ENCODE data around the gene GJD3. TPM values are rescaled to one million over a fixed set of nuclear protein-coding genes. Genes with fewer than 3 reads are reported as not detected.

GJD3 gene
- total RNA-seq, 1 experiment from 2014 or later: not detected

DNA sequence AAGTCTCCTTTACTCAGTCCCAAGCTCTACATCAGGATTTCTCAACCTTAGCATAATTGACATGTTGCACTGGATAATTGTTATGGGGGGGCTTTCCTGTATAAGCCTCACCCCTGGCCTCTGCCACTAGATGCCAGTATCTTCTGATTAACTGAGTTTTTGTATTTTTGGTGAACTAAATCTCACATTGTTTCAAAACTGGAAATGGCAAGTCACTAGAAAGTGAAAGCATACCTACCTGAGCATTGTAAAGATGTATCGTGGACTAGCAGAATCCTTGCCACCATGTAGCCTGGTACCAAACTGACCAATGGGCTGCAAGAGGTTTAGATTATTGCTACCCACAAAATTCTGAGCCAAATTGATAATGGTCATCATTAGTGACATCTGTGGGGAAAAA lies 38.1 kb upstream of the GJD3 start:
- no peak overlapping the region for H2AK5ac ChIP-seq (ENCODE audit: insufficient read length, low read length)
- no peak for DNase-seq
- TF ChIP-seq, protein P1, sequence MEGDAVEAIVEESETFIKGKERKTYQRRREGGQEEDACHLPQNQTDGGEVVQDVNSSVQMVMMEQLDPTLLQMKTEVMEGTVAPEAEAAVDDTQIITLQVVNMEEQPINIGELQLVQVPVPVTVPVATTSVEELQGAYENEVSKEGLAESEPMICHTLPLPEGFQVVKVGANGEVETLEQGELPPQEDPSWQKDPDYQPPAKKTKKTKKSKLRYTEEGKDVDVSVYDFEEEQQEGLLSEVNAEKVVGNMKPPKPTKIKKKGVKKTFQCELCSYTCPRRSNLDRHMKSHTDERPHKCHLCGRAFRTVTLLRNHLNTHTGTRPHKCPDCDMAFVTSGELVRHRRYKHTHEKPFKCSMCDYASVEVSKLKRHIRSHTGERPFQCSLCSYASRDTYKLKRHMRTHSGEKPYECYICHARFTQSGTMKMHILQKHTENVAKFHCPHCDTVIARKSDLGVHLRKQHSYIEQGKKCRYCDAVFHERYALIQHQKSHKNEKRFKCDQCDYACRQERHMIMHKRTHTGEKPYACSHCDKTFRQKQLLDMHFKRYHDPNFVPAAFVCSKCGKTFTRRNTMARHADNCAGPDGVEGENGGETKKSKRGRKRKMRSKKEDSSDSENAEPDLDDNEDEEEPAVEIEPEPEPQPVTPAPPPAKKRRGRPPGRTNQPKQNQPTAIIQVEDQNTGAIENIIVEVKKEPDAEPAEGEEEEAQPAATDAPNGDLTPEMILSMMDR (conservative IDR thresholded peaks at IDR 0.05): no peak
- H2BK12ac ChIP-seq (ENCODE audit: insufficient read length, low read depth, low read length): no peak overlapping the region
- Mint-ChIP-seq H3K4me1 (no peaks in the 10 kb centered on the region), H3K27ac (no peak overlapping the region), H3K36me3 (ENCODE audit: insufficient read depth in 1 of 3, low read depth in 3 of 3) (peaks cover 61 to 98% (median 95%) of the 10 kb centered on the region in 3 experiments; a peak in 6 of 7 replicates), H3K9me3 (no peaks in the 10 kb centered on the region), H3K27me3 (ENCODE audit: low read depth) (no peaks in the 10 kb centered on the region), H3K4me3 (no peak overlapping the region)
- H2AFZ ChIP-seq (ENCODE audit: low read length): no peak overlapping the region
- H2BK15ac ChIP-seq (ENCODE audit: low read depth, low read length): no peak overlapping the region
- H2BK120ac ChIP-seq (ENCODE audit: low read depth, low read length, poor library complexity, severe bottlenecking): no peak overlapping the region
- H4K91ac ChIP-seq (ENCODE audit: insufficient read length, low read depth, low read length): no peak overlapping the region
- no peaks in the 10 kb centered on the region for H3K27me3 ChIP-seq (ENCODE audit: insufficient read depth, low read length)
- H3K9ac ChIP-seq (ENCODE audit: extremely low read depth, insufficient read length, low read length): no peak overlapping the region
- no peak overlapping the region for H3K56ac ChIP-seq (ENCODE audit: insufficient read length, low read depth, low read length)
- H3K79me2 ChIP-seq (ENCODE audit: insufficient read depth, low read length): no peaks in the 10 kb centered on the region
- no peak overlapping the region for H2BK5ac ChIP-seq (ENCODE audit: insufficient read length, low read length)
- H3T11ph ChIP-seq (ENCODE audit: low read length): no peak overlapping the region
- H3K9me3 ChIP-seq (ENCODE audit: control insufficient read depth, low read depth, low read length): no peaks in the 10 kb centered on the region
- H3K18ac ChIP-seq (ENCODE audit: insufficient read length, low read depth, low read length): no peak overlapping the region
- H4K5ac ChIP-seq (ENCODE audit: insufficient read length, low read depth, low read length): no peak overlapping the region
- H3K4me1 ChIP-seq (ENCODE audit: insufficient read depth, low read length): no peaks in the 10 kb centered on the region
- no peak overlapping the region for H2BK20ac ChIP-seq (ENCODE audit: low read depth, low read length, poor library complexity, severe bottlenecking)
- no peaks in the 10 kb centered on the region for H3K79me1 ChIP-seq (ENCODE audit: insufficient read depth, low read depth, low read length, poor library complexity, severe bottlenecking)
- no peak overlapping the region for H4K8ac ChIP-seq (replicated peaks; ENCODE audit: insufficient read length, low read depth, low read length)
- H3K23ac ChIP-seq (ENCODE audit: insufficient read length, low read depth, low read length): no peak overlapping the region
- H3K14ac ChIP-seq (ENCODE audit: insufficient read depth, low read length): no peak overlapping the region
- no peak overlapping the region for H3K27ac ChIP-seq (ENCODE audit: insufficient read length, low read depth, low read length)
- no peaks in the 10 kb centered on the region for H3K23me2 ChIP-seq (ENCODE audit: insufficient read length, low read depth, low read length, poor library complexity, severe bottlenecking)
- no CpG with 5 or more reads among the region's 1 CpG for WGBS (ENCODE audit: extremely low coverage, insufficient read length, low lambda C conversion rate)
- no peak overlapping the region for H3K4me2 ChIP-seq (ENCODE audit: insufficient read depth, insufficient read length, low read length)
- H3K4ac ChIP-seq (ENCODE audit: low read depth, low read length): no peak overlapping the region
- H4K20me1 ChIP-seq (ENCODE audit: control insufficient read depth, insufficient read depth, insufficient read length): no peaks in the 10 kb centered on the region
